Measurements from ENCODE around the gene TMPRSS5.
A peak's percentile ranks its signal among the peaks of the same experiment; 100 is the strongest.
"Not testable (repeated sequence)": the region's sequence is repeated elsewhere in the genome, so short reads cannot be mapped to it uniquely, and the experiment has no call there.

Gene TMPRSS5

DNA sequence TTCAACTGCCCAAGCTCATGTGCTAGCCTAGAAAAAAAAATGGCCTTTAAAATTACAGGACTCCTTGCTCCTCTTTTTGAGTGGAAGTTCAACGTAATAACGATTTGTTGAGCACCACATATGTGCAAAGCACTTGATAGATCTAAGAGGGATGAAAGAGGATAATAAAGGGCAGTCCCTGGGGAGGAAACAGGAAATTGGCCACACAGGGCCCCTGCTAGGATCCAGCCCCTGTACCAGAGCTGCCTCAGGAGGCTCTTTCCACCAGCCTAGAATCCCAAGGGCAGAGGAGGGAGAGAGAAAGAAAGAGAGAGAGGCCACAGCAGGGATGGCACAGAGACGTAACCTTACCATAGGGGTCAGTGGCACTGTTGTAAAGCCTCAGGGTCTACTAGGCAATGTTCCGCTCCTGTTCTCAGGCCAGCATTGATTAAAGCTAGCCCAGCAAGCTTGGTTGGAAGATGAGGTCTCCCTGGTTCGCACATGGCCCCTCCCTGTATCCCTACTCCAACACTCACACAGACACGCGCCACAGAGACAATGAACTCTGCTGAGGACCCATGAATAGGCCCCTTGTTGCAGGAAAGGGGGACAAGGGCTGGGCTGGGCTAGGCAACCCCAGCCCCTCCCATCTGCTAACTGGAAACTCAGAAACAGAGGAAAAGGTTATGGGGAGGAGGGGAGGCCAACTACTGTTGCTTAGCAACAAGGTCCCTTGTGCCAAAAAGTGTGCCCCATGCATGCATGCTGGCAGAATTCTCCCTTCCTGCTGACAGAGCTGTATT is at the start of gene TMPRSS5:
Gene TMPRSS5 (minus strand): TSS at position 438 of the 785 bp plus-strand sequence. CDS start 84 bp downstream, at position 354.
- DNase-seq (ENCODE audit: low read depth): no peak
- H3K4me3 ChIP-seq (ENCODE audit: low read depth, low read length): no peak within 1 kb of the TSS

DNA sequence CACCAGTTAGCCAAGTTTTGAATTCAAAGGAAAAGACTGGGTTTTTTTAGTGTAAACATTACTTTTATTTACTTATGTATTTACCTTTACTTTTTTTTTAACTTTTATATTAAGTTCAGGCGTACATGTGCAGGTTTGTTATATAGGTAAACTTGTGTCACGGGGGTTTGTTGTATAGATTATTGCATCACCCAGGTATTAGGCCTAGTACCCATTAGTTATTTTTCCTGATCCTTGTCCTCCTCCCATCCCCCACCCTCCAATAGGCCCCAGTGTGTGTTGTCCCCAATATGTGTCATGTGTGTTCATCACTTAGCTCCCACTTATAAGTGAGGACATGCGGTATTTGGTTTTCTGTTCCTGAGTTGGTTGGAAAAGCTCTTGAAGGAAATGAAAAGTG is 46.8 kb upstream of the TMPRSS5 start:
- H3K4me3 ChIP-seq (ENCODE audit: low read depth, low read length): no peak overlapping the region
- no peak for DNase-seq (ENCODE audit: low read depth)

DNA sequence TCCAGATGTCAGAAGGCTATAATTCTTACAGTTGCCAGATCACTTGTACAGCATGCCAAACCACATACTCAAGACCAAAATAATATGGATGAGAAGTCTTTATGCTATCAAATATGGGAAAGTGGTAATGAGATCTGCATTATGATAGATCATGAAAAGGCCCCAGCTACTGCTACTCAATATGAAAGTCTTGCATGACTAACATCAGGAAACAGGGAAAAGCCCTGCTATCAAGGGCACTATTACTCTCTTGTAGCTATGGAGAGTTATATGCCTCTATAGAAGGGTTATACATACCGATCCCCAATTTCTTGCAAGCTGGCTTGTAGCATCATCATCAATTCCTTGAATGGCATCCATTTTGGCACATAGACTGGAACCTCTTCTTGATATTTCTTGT is 30.2 kb upstream of the TMPRSS5 start:
- no peak overlapping the region for H3K4me3 ChIP-seq (ENCODE audit: low read depth, low read length)
- DNase-seq (ENCODE audit: low read depth): no peak

DNA sequence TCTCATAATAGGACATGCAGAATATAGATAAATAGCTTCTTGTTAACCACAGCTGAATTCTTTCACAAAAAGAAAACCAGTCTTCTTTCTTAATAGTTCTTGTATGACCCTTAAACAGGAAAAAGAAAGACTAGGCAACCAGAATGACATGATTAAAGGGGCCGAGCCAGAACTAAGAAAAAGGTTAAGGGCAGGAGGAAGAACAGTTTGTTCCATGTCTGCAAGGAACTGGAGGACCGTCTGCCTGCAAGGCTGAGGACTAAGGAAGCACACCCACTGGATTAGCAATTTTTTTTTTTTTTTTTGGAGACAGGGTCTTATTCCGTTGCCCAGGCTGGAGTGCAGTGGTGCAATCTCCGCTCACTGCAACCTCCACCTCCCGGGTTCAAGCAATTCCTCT is 26.0 kb upstream of the TMPRSS5 start:
- DNase-seq (ENCODE audit: low read depth): no peak
- no peak overlapping the region for H3K4me3 ChIP-seq (ENCODE audit: low read depth, low read length)

GRCh38 chr11:113730887-113731726 is 25.0 kb upstream of the TMPRSS5 start:
- DNase-seq (ENCODE audit: low read depth): peak; percentile 33
- no peak overlapping the region for H3K4me3 ChIP-seq (ENCODE audit: low read depth, low read length)

GRCh38 chr11:113729456-113729855 is 23.3 kb upstream of the TMPRSS5 start:
- no peak overlapping the region for H3K4me3 ChIP-seq (ENCODE audit: low read depth, low read length)
- DNase-seq (ENCODE audit: low read depth): no peak

DNA sequence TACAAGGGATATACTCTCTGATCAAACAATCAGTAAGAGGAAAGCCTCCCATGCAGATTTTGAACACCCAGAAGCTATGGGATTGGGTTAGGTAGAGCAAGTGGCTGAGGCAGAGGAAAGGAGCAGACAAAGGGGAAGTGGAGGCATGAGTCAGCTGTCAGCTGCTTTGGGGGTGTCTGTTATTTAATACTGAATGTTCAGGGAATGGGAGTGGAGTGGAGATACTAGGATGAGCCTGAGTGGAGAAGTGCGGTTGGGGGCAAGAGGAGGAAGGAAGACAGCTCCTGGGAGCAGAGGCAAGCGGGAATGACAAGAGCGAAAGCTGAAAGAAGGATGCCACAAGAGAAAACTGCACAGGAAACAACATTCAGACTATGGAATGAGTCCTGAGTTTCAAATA is 22.7 kb upstream of the TMPRSS5 start:
- H3K4me3 ChIP-seq (ENCODE audit: low read depth, low read length): no peak overlapping the region
- no peak for DNase-seq (ENCODE audit: low read depth)

DNA sequence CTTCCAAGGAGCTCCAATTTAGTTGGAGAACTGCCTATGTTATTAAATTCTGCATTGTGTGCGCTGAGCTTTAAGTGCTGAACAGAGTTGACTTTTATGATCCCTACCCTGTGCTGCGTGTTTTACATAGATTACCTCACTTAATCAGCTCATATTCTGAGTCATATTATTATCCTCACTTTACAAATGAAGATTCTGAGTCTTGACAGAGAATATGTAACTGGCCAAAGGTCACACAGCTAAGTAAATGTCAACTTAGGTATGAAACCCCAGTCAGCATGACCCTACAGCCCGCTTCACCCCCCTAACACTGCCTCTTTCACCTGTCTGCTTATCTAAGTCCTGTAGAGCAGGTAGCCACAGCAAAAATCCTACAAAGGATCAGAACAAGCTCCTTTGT is 19.8 kb upstream of the TMPRSS5 start:
- H3K4me3 ChIP-seq (ENCODE audit: low read depth, low read length): no peak overlapping the region
- DNase-seq (ENCODE audit: low read depth): no peak

- DNase-seq (ENCODE audit: low read depth): no peak
- no peak overlapping the region for H3K4me3 ChIP-seq (ENCODE audit: low read depth, low read length)
Observed at GRCh38 chr11:113725407-113725806, 19.3 kb upstream of the TMPRSS5 start.

DNA sequence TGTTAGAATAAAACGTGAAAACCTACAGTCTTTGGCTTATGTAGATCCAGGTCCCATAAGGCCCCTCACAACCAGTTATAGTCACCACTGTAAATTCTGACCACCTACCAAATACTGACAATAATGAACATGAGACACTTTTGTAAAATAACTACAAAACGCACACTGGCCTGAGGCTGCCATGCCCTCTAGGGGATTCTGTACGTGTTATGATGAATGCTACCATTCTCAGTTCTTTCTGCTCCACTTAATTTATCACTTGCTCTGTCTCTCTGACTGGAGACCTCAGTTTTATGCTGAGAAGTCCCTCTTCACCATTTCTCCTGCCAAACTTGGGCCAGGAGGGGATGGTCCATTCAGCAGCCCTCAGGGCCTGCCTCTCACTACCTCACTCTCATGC is 18.7 kb upstream of the TMPRSS5 start:
- H3K4me3 ChIP-seq (ENCODE audit: low read depth, low read length): no peak overlapping the region
- no peak for DNase-seq (ENCODE audit: low read depth)

- no peak overlapping the region for H3K4me3 ChIP-seq (ENCODE audit: low read depth, low read length)
- no peak for DNase-seq (ENCODE audit: low read depth)
Observed at GRCh38 chr11:113723787-113724186, 17.7 kb upstream of the TMPRSS5 start.

DNA sequence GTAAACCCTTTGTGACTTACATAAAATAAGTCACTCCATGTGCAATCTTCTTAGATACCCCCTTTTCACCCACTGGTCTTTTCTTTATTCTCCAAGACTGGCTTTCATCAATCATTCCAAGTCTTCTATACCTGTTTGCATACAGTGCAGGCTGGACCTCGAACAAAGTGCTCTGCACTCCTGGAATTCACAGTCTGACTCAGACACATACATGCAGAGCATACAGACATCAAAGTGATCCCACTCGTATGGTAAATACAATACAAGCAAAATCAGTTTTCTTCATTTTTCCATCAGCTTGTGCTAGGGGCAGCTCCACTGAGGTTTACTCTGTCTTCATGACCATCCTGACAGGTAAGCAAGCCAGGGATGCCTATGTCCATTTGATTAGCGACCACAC is 16.8 kb upstream of the TMPRSS5 start:
- no peak for DNase-seq (ENCODE audit: low read depth)
- H3K4me3 ChIP-seq (ENCODE audit: low read depth, low read length): no peak overlapping the region

DNA sequence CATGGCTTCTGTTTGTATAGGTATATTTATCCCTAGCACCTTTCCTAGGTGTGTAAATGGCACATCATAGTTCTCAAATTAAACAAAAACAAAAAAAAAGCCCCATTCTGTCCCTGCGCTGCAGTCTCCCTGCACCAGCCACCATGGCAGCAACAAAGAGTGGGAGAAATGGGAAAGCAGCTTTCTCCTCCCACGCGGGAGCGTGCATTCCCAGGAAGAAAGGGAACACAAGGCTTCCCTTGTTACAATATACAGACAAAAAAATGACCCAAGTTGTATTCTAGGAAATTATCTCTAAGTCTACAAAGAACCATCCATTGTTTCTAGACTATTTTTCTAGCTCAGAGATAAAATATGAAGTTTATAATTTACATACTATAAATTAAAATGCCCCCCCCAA is 16.1 kb upstream of the TMPRSS5 start:
- H3K4me3 ChIP-seq (ENCODE audit: low read depth, low read length): no peak overlapping the region
- no peak for DNase-seq (ENCODE audit: low read depth)

DNA sequence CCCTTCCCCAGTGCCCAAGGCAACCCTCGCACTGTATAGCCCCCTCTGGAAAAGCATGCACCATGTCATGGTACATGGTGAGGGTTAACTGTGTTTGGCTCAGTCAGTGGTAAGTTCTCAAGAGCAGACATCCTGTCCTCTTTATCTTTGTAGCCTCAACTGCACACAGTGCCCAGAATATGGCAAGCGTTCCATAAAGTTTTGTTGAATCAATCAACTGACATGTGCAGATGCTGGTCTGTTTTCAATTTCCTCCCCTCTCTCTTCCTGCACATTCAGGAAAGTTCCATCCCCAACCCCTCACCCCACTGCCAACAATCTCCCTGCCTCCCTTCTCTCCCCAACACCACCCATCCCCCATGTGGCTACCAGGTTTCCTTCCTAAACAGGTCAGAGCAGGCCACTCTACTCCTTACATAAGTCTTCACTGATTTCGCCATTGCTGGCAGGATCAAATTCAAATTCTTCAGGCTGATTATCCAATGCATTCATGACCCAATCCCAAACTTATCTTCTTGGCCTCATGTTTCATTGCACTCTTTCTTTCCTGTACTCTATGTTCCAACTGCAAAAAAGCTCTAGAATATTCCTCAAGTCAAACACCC is 15.5 kb upstream of the TMPRSS5 start:
- DNase-seq (ENCODE audit: low read depth): peak; percentile 8
- H3K4me3 ChIP-seq (ENCODE audit: low read depth, low read length): no peak overlapping the region

GRCh38 chr11:113720478-113720877 is 14.4 kb upstream of the TMPRSS5 start:
- H3K4me3 ChIP-seq (ENCODE audit: low read depth, low read length); DNase-seq (ENCODE audit: low read depth): not testable (repeated sequence)

GRCh38 chr11:113715882-113716625 is 9.9 kb upstream of the TMPRSS5 start:
- H3K4me3 ChIP-seq (ENCODE audit: low read depth, low read length): no peak overlapping the region
- DNase-seq (ENCODE audit: low read depth): no peak

GRCh38 chr11:113715273-113715672 is 9.2 kb upstream of the TMPRSS5 start:
- DNase-seq (ENCODE audit: low read depth): no peak

GRCh38 chr11:113710989-113711388 is 4.9 kb upstream of the TMPRSS5 start:
- no peak overlapping the region for H3K4me3 ChIP-seq (ENCODE audit: low read depth, low read length)
- DNase-seq (ENCODE audit: low read depth): no peak

More at GRCh38 chr11:113715273-113715672, 9.2 kb upstream of the TMPRSS5 start:
- no peak overlapping the region for H3K4me3 ChIP-seq (ENCODE audit: low read depth, low read length)

GRCh38 chr11:113703551-113703950 is 2.6 kb downstream of the TMPRSS5 start:
- not testable (repeated sequence) for H3K4me3 ChIP-seq (ENCODE audit: low read depth, low read length); DNase-seq (ENCODE audit: low read depth)

- no peak for DNase-seq (ENCODE audit: low read depth)
- H3K4me3 ChIP-seq (ENCODE audit: low read depth, low read length): no peak overlapping the region
Observed at GRCh38 chr11:113701491-113701890, 4.6 kb downstream of the TMPRSS5 start.

All from skeletal muscle cell (primary cell).